HepG2 (cell line): ENCODE measurements around the gene MED22. TPM values are rescaled to one million over a fixed set of nuclear protein-coding genes. Genes with fewer than 3 reads are reported as not detected.

Source experiments
- ATAC-seq: fragments of 200-7000 bp; cut with Tn5 transposase; 3 replicates; pipeline ENCODE4 v1.9.1; 2020; ENCODE audit warnings: mild to moderate bottlenecking, moderate library complexity
- BruUV-seq: library from RNA; stranded (reverse); fragments of 400-500 nt; replicated peaks from 2 replicates; lab custom pipeline; 2021; lab: Mats Ljungman, UMichigan
- CTCF ChIA-PET: fragments of 300-600 bp; formaldehyde crosslinking; extraction: SDS; loops from one replicate; lab custom pipeline; 2021; ENCODE audit warnings: low total read pairs, inconsistent platforms, low intra/inter-chr PET ratio; lab: Yijun Ruan, JAX
- POLR2A ChIA-PET: fragments of 350-600 bp; sonication (Branson Sonifier 250); formaldehyde crosslinking; loops from one replicate; lab custom pipeline; 2020; ENCODE audit warnings: antibody characterized with exemption, inconsistent platforms; lab: Yijun Ruan, JAX
- DNase-seq: peaks from one replicate; pipeline ENCODE4 v3.0.0-alpha.2; 2015; ENCODE audit warnings: low spot score
- FAIRE-seq: peaks from 3 replicates; lab custom pipeline; 2011; peaks lifted over from hg19 to GRCh38; lab: Jason Lieb, UNC
- H2AFZ ChIP-seq: one replicate; pipeline ENCODE4 v1.6.1; 2011; ENCODE audit warnings: low read length, inconsistent platforms
- H3K27ac ChIP-seq: fragments of 300-600 bp; 3 replicates; pipeline ENCODE4 v1.8.0; 2011; ENCODE audit warnings: mixed run types, mild to moderate bottlenecking, mixed read lengths, low read length, inconsistent platforms; ENCODE audit not compliant: insufficient read depth; ENCODE audit errors: extremely low read length
- H3K27me3 ChIP-seq, 2 experiments: fragments of 200-600 bp in 1 of 2; 2 replicates in 1 of 2; 3 replicates in 1 of 2; pipeline versions ENCODE4 v1.6.0 to v1.8.0; 2011; ENCODE audit warnings: low read length in 2 of 2, mild to moderate bottlenecking in 2 of 2, moderate library complexity in 2 of 2, inconsistent platforms in 1 of 2; ENCODE audit not compliant: insufficient read depth in 2 of 2, control insufficient read depth in 1 of 2
- H3K36me3 ChIP-seq, 2 experiments: fragments of 200-600 bp in 1 of 2; replicated peaks in 1 of 2; 2 replicates in 1 of 2; 3 replicates in 1 of 2; pipeline versions ENCODE4 v1.5.1 to v1.8.0; 2011; ENCODE audit warnings: low read length in 2 of 2, inconsistent platforms in 1 of 2; ENCODE audit not compliant: insufficient read depth in 2 of 2, control insufficient read depth in 1 of 2
- H3K4me1 ChIP-seq: 2 replicates; pipeline ENCODE4 v1.5.1; 2012; ENCODE audit warnings: low read length, inconsistent platforms; ENCODE audit not compliant: insufficient read depth
- H3K4me2 ChIP-seq: 2 replicates; pipeline ENCODE4 v1.6.0; 2011; ENCODE audit warnings: low read depth, low read length, inconsistent platforms
- H3K4me3 ChIP-seq, 3 experiments: fragments of 200-600 bp in 1 of 3; sonication (generic), shearing (Covaris generic) in 1 of 3; replicated peaks in 1 of 3; 2 replicates each; pipeline ENCODE4 v1.5.1; 2011 to 2016; ENCODE audit warnings: low read length in 3 of 3, inconsistent platforms in 2 of 3, low read depth in 2 of 3, mild to moderate bottlenecking in 2 of 3, control low read depth in 1 of 3, mixed read lengths in 1 of 3; ENCODE audit not compliant: insufficient read depth in 1 of 3
- H3K79me2 ChIP-seq: one replicate; pipeline ENCODE4 v1.6.1; 2011; ENCODE audit warnings: low read length, inconsistent platforms; ENCODE audit not compliant: insufficient read depth
- H3K9ac ChIP-seq: 2 replicates; pipeline ENCODE4 v1.6.0; 2011; ENCODE audit warnings: mild to moderate bottlenecking, low read depth, low read length, inconsistent platforms; ENCODE audit not compliant: insufficient read depth
- H3K9me3 ChIP-seq: 2 replicates; pipeline ENCODE4 v1.5.1; 2012; ENCODE audit warnings: mild to moderate bottlenecking, low read length
- H4K20me1 ChIP-seq: 2 replicates; pipeline ENCODE4 v1.6.0; 2011; ENCODE audit warnings: inconsistent platforms, mild to moderate bottlenecking, low read length, moderate library complexity; ENCODE audit not compliant: insufficient read depth
- FOXJ3 ChIP-seq: sonication (generic); formaldehyde crosslinking; IDR thresholded peaks from 2 replicates; pipeline ENCODE4 v1.4.0; 2020; ENCODE audit warnings: missing genetic modification reagents, mild to moderate bottlenecking, borderline replicate concordance
- GTF2F1 ChIP-seq: fragments of 150-350 bp; IDR thresholded peaks from 2 replicates; pipeline ENCODE4 v1.6.1; 2014; ENCODE audit warnings: low read length
- NRL ChIP-seq: sonication (generic); formaldehyde crosslinking; IDR thresholded peaks from 2 replicates; pipeline ENCODE4 v1.5.0; 2020; ENCODE audit warnings: missing genetic modification reagents, mild to moderate bottlenecking, moderate library complexity, borderline replicate concordance
- POLR2A ChIP-seq, 2 experiments: IDR thresholded peaks; 2 replicates each; pipeline ENCODE4 v1.6.1; 2011; ENCODE audit warnings: low read depth in 2 of 2, low read length in 2 of 2, mild to moderate bottlenecking in 1 of 2, moderate library complexity in 1 of 2; ENCODE audit not compliant: insufficient read depth in 1 of 2
- RBFOX2 ChIP-seq: fragments of 200-400 bp; formaldehyde crosslinking; IDR thresholded peaks from 2 replicates; pipeline ENCODE4 v1.6.1; 2017; ENCODE audit warnings: low read depth, mild to moderate bottlenecking, low read length
- ZNF430 ChIP-seq: sonication (generic); formaldehyde crosslinking; IDR thresholded peaks from 2 replicates; pipeline ENCODE4 v1.9.0; 2021; ENCODE audit warnings: mild to moderate bottlenecking, missing genetic modification reagents
- WGBS: methylation state at CpG from one replicate; pipeline ENCODE4 v1.1.6; 2017; ENCODE audit warnings: low lambda C conversion rate; 5-methylcytosine and 5-hydroxymethylcytosine counted together
- in situ Hi-C: cut with HindIII; loops from 2 replicates; pipeline ENCODE4 v1.10.0; 2017; ENCODE audit warnings: low pct_unique_long_range_greater_than_20kb; ENCODE audit not compliant: extremely low pct_ligation_motif_present
- intact Hi-C: fragments of 100-400 bp; cut with micrococcal nuclease; formaldehyde crosslinking; loops from one replicate; pipeline ENCODE4 v1.10.0; 2022; ENCODE audit not compliant: unreplicated experiment
- polyA plus RNA-seq, 8 experiments: library from polyadenylated mRNA; depleted of rRNA in 3 of 8; stranded (reverse) in 7 of 8; unstranded in 1 of 8; fragments of >200 nt; fragmentation: Illumina TruSeq in 4 of 8; extraction: Trizol in 4 of 8; gene quantifications; 2 replicates each; pipeline versions ENCODE4 v1.2.1 to v1.2.3, GENCODE V29; 2011 to 2016; ENCODE audit warnings: low read depth in 4 of 8, missing spikeins in 1 of 8, mixed read lengths in 1 of 8; ENCODE audit not compliant: insufficient read depth in 1 of 8
- total RNA-seq, 5 experiments: library from RNA; depleted of rRNA; stranded (reverse); fragments of >200 nt; fragmentation: Illumina TruSeq; extraction: Trizol; gene quantifications; 2 replicates each; pipeline ENCODE4 v1.2.3, GENCODE V29; 2016; ENCODE audit warnings: low read depth in 1 of 5
- TF ChIP-seq, protein P1 (sequence below): sonication (generic); formaldehyde crosslinking; IDR thresholded peaks from 2 replicates; pipeline ENCODE4 v1.5.1; 2020; ENCODE audit warnings: mild to moderate bottlenecking, missing genetic modification reagents, moderate library complexity
- TF ChIP-seq, protein P2 (sequence below): sonication (generic); formaldehyde crosslinking; IDR thresholded peaks from 2 replicates; pipeline ENCODE4 v1.8.0; 2022; ENCODE audit warnings: mild to moderate bottlenecking, missing genetic modification reagents, moderate library complexity

MED22 gene
- total and polyA plus RNA-seq, 2 of the 13 experiments (the other 11 are each of a cell fraction or from before 2014, with no cell fraction given) = 15.8 to 22.1 TPM

DNA sequence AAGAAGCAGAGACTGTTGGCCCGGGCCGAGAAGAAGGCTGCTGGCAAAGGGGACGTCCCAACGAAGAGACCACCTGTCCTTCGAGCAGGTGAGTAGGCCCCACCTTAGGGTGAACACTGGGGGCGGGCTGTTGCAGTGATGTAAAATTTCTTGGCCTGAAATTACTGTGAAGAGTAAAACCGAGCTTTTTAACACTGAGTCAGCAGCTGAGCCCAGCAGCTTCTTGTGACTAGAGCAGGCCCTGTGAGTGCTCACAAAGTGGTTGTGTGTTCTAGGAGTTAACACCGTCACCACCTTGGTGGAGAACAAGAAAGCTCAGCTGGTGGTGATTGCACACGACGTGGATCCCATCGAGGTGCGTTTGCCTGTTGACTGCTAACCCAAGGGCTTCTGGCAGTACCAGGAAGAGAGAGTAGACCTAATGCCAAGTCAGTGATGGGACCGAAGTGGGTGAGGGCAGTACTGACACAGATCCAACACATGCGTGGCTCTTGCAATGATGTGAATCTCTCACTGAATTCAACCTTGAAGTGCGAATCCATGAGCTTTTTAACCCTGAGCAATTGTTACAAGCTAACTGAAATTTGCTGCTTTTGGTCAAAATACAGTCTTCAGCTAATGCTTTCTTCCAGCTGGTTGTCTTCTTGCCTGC lies 2.2 kb upstream of the MED22 start:
- Histone ChIP-seq H3K36me3 (peaks cover 20 to 49% of the 10 kb centered on the region in 2 experiments), H3K27me3 (no peaks in the 10 kb centered on the region; a peak in 1 of 5 replicates), H3K9me3 (no peaks in the 10 kb centered on the region), H3K4me1 (peaks cover 44% of the 10 kb centered on the region), H3K4me3 (peak overlapping the region in 1 of 3 experiments; percentile 100; a peak in 1 of 6 replicates), H3K4me2 (peak overlapping the region; percentile 94), H3K79me2 (peaks cover 38% of the 10 kb centered on the region), H3K9ac (0 out of 2 replicates have a peak overlapping the region, but pooled peaks have one; percentile 99), H3K27ac (no peak overlapping the region), H4K20me1 (peaks cover 19% of the 10 kb centered on the region), H2AFZ (no peak overlapping the region)
- POLR2A ChIA-PET = interaction anchor here (1.5 to 2.6 kb wide), 3 partner anchors 25 to 319 kb away, joined by 5 to 22 read pairs (median 6); partner anchors contain the start of genes CACFD1 and GTF3C5
- CTCF ChIA-PET = no interaction called here
- intact Hi-C loops = no loop called here
- no peak for DNase-seq
- no TSS peak for BruUV-seq
- TF ChIP-seq NRL (CRISPR knock-in tag) (0 out of 2 replicates have a peak, but pooled peaks have one; percentile 48), POLR2A (IDR thresholded peaks at IDR 0.05; ENCODE audit: insufficient read depth in 1 of 2, low read depth in 2 of 2, low read length in 2 of 2) (peak in 1 of 2 experiments; percentile 52; a peak in 1 of 4 replicates), RBFOX2 (peak; percentile 57), ZNF430 (CRISPR knock-in tag) (no peak), GTF2F1 (no peak)
- in situ Hi-C loops = no loop called here
- WGBS = 95% methylated on average over 13 of the region's 15 CpGs
- no peak for FAIRE-seq
- no peak for ATAC-seq

DNA sequence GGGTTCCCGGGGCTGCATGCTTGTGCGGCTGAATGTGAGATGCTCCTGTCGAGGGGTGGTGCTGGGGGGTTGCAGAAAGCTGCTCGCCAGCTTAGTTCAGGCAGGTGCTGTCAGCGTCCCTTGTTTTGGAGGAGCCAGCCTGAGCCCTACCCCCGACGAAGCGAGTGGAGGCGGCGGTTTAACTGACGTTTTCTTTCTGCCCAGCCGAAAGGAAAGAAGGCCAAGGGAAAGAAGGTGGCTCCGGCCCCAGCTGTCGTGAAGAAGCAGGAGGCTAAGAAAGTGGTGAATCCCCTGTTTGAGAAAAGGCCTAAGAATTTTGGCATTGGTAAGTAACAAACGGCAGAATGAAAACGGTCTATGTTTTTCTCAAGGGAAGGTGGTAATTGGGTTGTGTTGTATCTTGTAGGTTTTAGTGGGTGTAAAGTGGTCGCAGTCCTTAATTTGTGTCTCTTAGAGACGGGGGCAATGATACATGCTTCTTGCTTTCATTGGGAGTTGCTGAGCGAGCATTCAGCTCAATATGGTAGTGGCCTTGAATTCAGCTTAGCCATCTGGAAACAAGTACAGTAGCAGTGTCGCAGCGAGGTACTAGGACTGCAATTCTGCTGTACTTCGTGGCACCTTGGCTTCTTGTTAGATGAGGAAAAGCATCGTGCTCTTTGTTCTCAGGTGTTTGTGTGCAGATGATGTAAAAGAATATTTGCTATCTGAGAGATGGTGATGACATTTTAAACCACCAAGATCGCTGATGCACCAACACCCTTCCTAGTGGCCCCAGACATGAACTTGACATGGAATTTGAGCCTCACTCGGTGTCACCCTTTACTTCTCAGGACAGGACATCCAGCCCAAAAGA lies 1.0 kb upstream of the MED22 start:
- TSS peak; percentile 68 for BruUV-seq
- CTCF ChIA-PET = no interaction called here
- FAIRE-seq = no peak
- Histone ChIP-seq H3K4me2 (peak overlapping the region; percentile 94), H3K9me3 (no peaks in the 10 kb centered on the region), H4K20me1 (peaks cover 19% of the 10 kb centered on the region), H3K36me3 (peaks cover 20 to 60% of the 10 kb centered on the region in 2 experiments), H3K4me3 (peak overlapping the region; percentile 82 to 100 (median 97)), H3K4me1 (peaks cover 33% of the 10 kb centered on the region), H3K79me2 (peaks cover 34% of the 10 kb centered on the region), H2AFZ (no peak overlapping the region), H3K9ac (peak overlapping the region; percentile 99), H3K27me3 (no peaks in the 10 kb centered on the region; a peak in 1 of 5 replicates), H3K27ac (peak overlapping the region; percentile 97)
- no peak for ATAC-seq
- POLR2A ChIA-PET = interaction anchor here (1.0 to 2.6 kb wide), 13 partner anchors 9 to 162 kb away, joined by 4 to 22 read pairs (median 6); partner anchors contain the start of genes CACFD1, SLC2A6, STKLD1 and SURF6
- in situ Hi-C loops = no loop called here
- intact Hi-C loops = no loop called here
- WGBS = 4% methylated on average over 25 of the region's 25 CpGs
- no peak for DNase-seq
- TF ChIP-seq, protein P1, sequence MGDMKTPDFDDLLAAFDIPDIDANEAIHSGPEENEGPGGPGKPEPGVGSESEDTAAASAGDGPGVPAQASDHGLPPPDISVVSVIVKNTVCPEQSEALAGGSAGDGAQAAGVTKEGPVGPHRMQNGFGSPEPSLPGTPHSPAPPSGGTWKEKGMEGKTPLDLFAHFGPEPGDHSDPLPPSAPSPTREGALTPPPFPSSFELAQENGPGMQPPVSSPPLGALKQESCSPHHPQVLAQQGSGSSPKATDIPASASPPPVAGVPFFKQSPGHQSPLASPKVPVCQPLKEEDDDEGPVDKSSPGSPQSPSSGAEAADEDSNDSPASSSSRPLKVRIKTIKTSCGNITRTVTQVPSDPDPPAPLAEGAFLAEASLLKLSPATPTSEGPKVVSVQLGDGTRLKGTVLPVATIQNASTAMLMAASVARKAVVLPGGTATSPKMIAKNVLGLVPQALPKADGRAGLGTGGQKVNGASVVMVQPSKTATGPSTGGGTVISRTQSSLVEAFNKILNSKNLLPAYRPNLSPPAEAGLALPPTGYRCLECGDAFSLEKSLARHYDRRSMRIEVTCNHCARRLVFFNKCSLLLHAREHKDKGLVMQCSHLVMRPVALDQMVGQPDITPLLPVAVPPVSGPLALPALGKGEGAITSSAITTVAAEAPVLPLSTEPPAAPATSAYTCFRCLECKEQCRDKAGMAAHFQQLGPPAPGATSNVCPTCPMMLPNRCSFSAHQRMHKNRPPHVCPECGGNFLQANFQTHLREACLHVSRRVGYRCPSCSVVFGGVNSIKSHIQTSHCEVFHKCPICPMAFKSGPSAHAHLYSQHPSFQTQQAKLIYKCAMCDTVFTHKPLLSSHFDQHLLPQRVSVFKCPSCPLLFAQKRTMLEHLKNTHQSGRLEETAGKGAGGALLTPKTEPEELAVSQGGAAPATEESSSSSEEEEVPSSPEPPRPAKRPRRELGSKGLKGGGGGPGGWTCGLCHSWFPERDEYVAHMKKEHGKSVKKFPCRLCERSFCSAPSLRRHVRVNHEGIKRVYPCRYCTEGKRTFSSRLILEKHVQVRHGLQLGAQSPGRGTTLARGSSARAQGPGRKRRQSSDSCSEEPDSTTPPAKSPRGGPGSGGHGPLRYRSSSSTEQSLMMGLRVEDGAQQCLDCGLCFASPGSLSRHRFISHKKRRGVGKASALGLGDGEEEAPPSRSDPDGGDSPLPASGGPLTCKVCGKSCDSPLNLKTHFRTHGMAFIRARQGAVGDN (CRISPR knock-in tag) = peak; percentile 4; the same call in 1 of the 2 replicates
- TF ChIP-seq FOXJ3 (CRISPR knock-in tag) = no peak
- TF ChIP-seq, protein P2, sequence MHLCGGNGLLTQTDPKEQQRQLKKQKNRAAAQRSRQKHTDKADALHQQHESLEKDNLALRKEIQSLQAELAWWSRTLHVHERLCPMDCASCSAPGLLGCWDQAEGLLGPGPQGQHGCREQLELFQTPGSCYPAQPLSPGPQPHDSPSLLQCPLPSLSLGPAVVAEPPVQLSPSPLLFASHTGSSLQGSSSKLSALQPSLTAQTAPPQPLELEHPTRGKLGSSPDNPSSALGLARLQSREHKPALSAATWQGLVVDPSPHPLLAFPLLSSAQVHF (CRISPR knock-in tag) = no peak; the same call in 1 of the 2 replicates
